ENCODE measurements around the gene SLC4A1AP.

SLC4A1AP gene

GRCh38 chr2:27742571-27742970 is 78.9 kb downstream of the SLC4A1AP start:
- DNase-seq (ENCODE audit: low spot score), result no peak
